Mucosa of descending colon (tissue), 3 donors: ENCODE results near the gene NCBP3. TPM values are rescaled to one million over a fixed set of nuclear protein-coding genes. Genes with fewer than 3 reads are reported as not detected.
A peak's percentile ranks its signal among the peaks of the same experiment; 100 is the strongest.

Source experiments
- ATAC-seq: fragments of 200-7000 bp; cut with Tn5 transposase; one replicate; pipeline ENCODE4 v1.9.1; 2020; ENCODE audit warnings: mild to moderate bottlenecking, moderate library complexity
- DNase-seq, 3 donors: peaks; one replicate each; pipeline ENCODE4 v3.0.0-alpha.2; 2020
- H3K36me3 ChIP-seq: fragments of 200-600 bp; one replicate; pipeline ENCODE4 v1.8.0; 2021; ENCODE audit warnings: low read depth, mild to moderate bottlenecking
- H3K4me1 ChIP-seq: fragments of 200-600 bp; one replicate; pipeline ENCODE4 v1.8.0; 2021; ENCODE audit warnings: low read depth, mild to moderate bottlenecking
- H3K4me3 ChIP-seq: fragments of 200-600 bp; one replicate; pipeline ENCODE4 v1.8.0; 2021; ENCODE audit warnings: mild to moderate bottlenecking
- H3K9me3 ChIP-seq: fragments of 200-600 bp; one replicate; pipeline ENCODE4 v1.8.0; 2021; ENCODE audit warnings: mild to moderate bottlenecking
- CTCF ChIP-seq: fragments of 200-600 bp; IDR thresholded peaks from one replicate; pipeline ENCODE4 v1.8.0; 2022; ENCODE audit warnings: antibody characterized with exemption, mild to moderate bottlenecking
- intact Hi-C, 2 donors: fragments of 100-400 bp; cut with DNase I in 1 of 2; cut with micrococcal nuclease in 1 of 2; formaldehyde crosslinking; loops; one replicate each; pipeline versions ENCODE4 v1.11.0 to v1.11.1; 2022; cut with DNase I, micrococcal nuclease
- total RNA-seq, 3 donors: library from RNA; stranded (reverse); fragmentation: NEBNext Ultra II Directional in 2 of 3; extraction: Animal tissue kit (Norgen Biotek cat#: 25700) in 2 of 3; gene quantifications; one replicate each; pipeline versions ENCODE4 v1.2.1 to v1.2.4, GENCODE V29; 2021 to 2023
- donor health status: DM: no; HTN: no; CAD: no; lungs with moderate emphysema.
- donor health status: DM: no; HTN: no; CAD: no.
- donor health status: DM: no; HTN: yes; CAD: no.

Gene NCBP3
- total RNA-seq, 3 donors from 2014 or later = 39.4 to 50.5 (median 44.7) TPM

GRCh38 chr17:3773966-3774365, 72.1 kb downstream of the NCBP3 start:
- Histone ChIP-seq H3K4me3 (no peak overlapping the region), H3K36me3 (no peaks in the 10 kb centered on the region), H3K4me1 (peaks cover 4% of the 10 kb centered on the region), H3K9me3 (no peaks in the 10 kb centered on the region)
- ATAC-seq (no peak), DNase-seq (no peak)
- no peak for TF ChIP-seq CTCF
- intact Hi-C loops = no loop called here

- H3K4me3 ChIP-seq = no peak overlapping the region
- no peaks in the 10 kb centered on the region for H3K9me3 ChIP-seq
- no peak for DNase-seq
- no peaks in the 10 kb centered on the region for H3K4me1 ChIP-seq
- no peak for TF ChIP-seq CTCF
- ATAC-seq = peak; percentile 28
- intact Hi-C loops = no loop called here
- no peaks in the 10 kb centered on the region for H3K36me3 ChIP-seq
These were observed 72.5 kb downstream of the NCBP3 start for GRCh38 chr17:3773511-3773910.

GRCh38 chr17:3772764-3773163, 73.3 kb downstream of the NCBP3 start:
- no peak overlapping the region for H3K4me3 ChIP-seq
- intact Hi-C loops = no loop called here
- DNase-seq (no peak), ATAC-seq (no peak)
- no peaks in the 10 kb centered on the region for H3K4me1 ChIP-seq
- no peaks in the 10 kb centered on the region for H3K9me3 ChIP-seq
- no peaks in the 10 kb centered on the region for H3K36me3 ChIP-seq
- TF ChIP-seq CTCF = no peak

- intact Hi-C loops = no loop called here
- TF ChIP-seq CTCF = no peak
- no peaks in the 10 kb centered on the region for H3K4me1 ChIP-seq
- H3K4me3 ChIP-seq = no peak overlapping the region
- H3K36me3 ChIP-seq = no peaks in the 10 kb centered on the region
- DNase-seq (no peak), ATAC-seq (peak; percentile 16)
- no peaks in the 10 kb centered on the region for H3K9me3 ChIP-seq
These were observed 74.9 kb downstream of the NCBP3 start for GRCh38 chr17:3771140-3771539.

GRCh38 chr17:3770466-3770865, 75.6 kb downstream of the NCBP3 start:
- no peaks in the 10 kb centered on the region for H3K4me1 ChIP-seq
- no peaks in the 10 kb centered on the region for H3K9me3 ChIP-seq
- peak; percentile 80 for ATAC-seq
- no peak for TF ChIP-seq CTCF
- H3K4me3 ChIP-seq = no peak overlapping the region
- intact Hi-C loops = no loop called here
- DNase-seq = peak in 2 of 3 donors; percentile 53 to 76
- no peaks in the 10 kb centered on the region for H3K36me3 ChIP-seq

- TF ChIP-seq CTCF = no peak
- no peaks in the 10 kb centered on the region for H3K36me3 ChIP-seq
- DNase-seq (no peak), ATAC-seq (no peak)
- H3K4me1 ChIP-seq = no peaks in the 10 kb centered on the region
- no peaks in the 10 kb centered on the region for H3K9me3 ChIP-seq
- intact Hi-C loops = no loop called here
- no peak overlapping the region for H3K4me3 ChIP-seq
These were observed 77.3 kb downstream of the NCBP3 start for GRCh38 chr17:3768769-3769168.
